DOHH2 (cell line): ENCODE results near the gene ZNF354C.

ENCODE experiments used
- EZH2phosphoT487 ChIP-seq: fragments of 200-600 bp; sonication (generic); IDR thresholded peaks from 2 replicates; pipeline ENCODE4 v1.6.1; 2017; ENCODE audit warnings: borderline replicate concordance, mild to moderate bottlenecking, antibody characterized with exemption, low read length, moderate library complexity, mixed read lengths
- TF ChIP-seq, protein P1 (sequence below): fragments of 200-600 bp; sonication (generic); IDR thresholded peaks from one replicate; pipeline ENCODE4 v1.5.1; 2014; ENCODE audit warnings: antibody characterized with exemption, mild to moderate bottlenecking, low read depth, low read length; ENCODE audit not compliant: poor library complexity, severe bottlenecking

DNA sequence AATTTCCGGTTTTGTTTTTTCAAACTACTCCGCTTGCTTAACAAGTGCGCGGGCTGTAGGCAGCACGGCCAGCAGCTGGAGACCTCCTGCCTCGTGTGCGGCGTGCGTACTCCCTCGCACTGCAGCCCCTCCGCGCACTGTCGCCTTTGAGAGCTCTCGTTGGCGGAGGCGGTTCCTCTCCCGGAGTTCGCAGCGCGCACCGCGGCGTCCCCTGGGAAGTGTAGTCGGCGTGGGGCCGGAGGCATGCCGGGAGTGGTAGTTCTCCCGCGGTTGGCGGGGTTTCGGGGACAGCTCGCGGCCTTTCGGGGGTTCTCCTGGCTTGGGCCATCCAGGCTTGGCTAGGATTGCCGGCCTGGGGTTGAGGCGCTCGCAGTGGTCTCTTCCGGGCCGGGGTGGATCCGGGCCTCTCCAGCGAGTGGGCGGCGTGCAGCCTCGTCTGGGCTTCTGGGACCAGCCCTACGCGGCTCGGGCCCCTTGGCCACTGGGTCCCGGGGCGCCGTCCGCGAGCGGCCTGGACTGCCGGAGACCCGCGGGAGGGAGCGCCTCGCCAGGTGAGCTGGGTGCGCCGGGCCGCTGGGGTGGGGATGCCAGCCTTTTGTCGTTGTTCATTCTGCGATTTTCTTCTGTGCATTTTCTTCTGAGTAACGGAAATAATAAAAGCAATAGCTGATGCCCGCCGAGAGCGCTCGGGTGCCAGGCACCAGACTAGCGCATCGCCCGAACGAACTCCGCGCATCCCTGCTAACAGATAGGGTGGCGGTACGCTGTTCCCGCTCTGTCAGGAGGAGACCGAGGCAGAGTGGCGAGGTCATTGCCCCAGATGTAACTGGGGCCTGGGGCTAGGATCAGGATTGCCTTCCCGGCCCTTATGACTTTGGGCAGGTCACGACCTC is at the start of gene ZNF354C:
- TF ChIP-seq, protein P1, sequence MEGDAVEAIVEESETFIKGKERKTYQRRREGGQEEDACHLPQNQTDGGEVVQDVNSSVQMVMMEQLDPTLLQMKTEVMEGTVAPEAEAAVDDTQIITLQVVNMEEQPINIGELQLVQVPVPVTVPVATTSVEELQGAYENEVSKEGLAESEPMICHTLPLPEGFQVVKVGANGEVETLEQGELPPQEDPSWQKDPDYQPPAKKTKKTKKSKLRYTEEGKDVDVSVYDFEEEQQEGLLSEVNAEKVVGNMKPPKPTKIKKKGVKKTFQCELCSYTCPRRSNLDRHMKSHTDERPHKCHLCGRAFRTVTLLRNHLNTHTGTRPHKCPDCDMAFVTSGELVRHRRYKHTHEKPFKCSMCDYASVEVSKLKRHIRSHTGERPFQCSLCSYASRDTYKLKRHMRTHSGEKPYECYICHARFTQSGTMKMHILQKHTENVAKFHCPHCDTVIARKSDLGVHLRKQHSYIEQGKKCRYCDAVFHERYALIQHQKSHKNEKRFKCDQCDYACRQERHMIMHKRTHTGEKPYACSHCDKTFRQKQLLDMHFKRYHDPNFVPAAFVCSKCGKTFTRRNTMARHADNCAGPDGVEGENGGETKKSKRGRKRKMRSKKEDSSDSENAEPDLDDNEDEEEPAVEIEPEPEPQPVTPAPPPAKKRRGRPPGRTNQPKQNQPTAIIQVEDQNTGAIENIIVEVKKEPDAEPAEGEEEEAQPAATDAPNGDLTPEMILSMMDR: no peak
- TF ChIP-seq EZH2phosphoT487: no peak
